Neural cell (in vitro differentiated cells): ENCODE results near the gene C1orf226. TPM values are rescaled to one million over a fixed set of nuclear protein-coding genes. Genes with fewer than 3 reads are reported as not detected.

ENCODE experiments used
- H2AFZ ChIP-seq: fragments of 200-600, 300-800 bp; sonication (generic), shearing (Covaris generic); 2 replicates; pipeline ENCODE4 v1.6.0; 2014; ENCODE audit warnings: low read depth, mild to moderate bottlenecking, antibody characterized with exemption, low read length, moderate library complexity
- H3F3A ChIP-seq: fragments of 200-600 bp; shearing (Covaris generic); 2 replicates; pipeline ENCODE4 v1.6.1; 2016; ENCODE audit warnings: mild to moderate bottlenecking, moderate library complexity, mixed read lengths, antibody characterized with exemption, low read length; ENCODE audit not compliant: insufficient read depth, poor library complexity, severe bottlenecking
- H3K27ac ChIP-seq: fragments of 200-600, 300-800 bp; sonication (generic), shearing (Covaris generic); 2 replicates; pipeline ENCODE4 v1.5.1; 2014; ENCODE audit warnings: mild to moderate bottlenecking, low read length, moderate library complexity
- H3K27me3 ChIP-seq: fragments of 300-800, 200-600 bp; sonication (generic), shearing (Covaris generic); 2 replicates; pipeline ENCODE4 v1.6.0; 2014; ENCODE audit warnings: mild to moderate bottlenecking, low read depth, low read length, moderate library complexity; ENCODE audit not compliant: insufficient read depth
- H3K36me3 ChIP-seq: fragments of 300-800, 200-600 bp; sonication (generic), shearing (Covaris generic); 2 replicates; pipeline ENCODE4 v1.5.1; 2014; ENCODE audit warnings: mild to moderate bottlenecking, antibody characterized with exemption, low read length, moderate library complexity; ENCODE audit not compliant: insufficient read depth
- H3K4me2 ChIP-seq: fragments of 300-800, 200-600 bp; sonication (generic), shearing (Covaris generic); 2 replicates; pipeline ENCODE4 v1.6.0; 2014; ENCODE audit warnings: mild to moderate bottlenecking, low read length
- H3K4me3 ChIP-seq: fragments of 300-800, 200-600 bp; sonication (generic), shearing (Covaris generic); 2 replicates; pipeline ENCODE4 v1.5.1; 2014; ENCODE audit warnings: mild to moderate bottlenecking, low read length, moderate library complexity
- H3K79me2 ChIP-seq: fragments of 200-600 bp; shearing (Covaris generic); replicated peaks from 2 replicates; pipeline ENCODE4 v1.6.0; 2014; ENCODE audit warnings: mild to moderate bottlenecking, low read length, moderate library complexity; ENCODE audit not compliant: insufficient read depth
- H3K9ac ChIP-seq: fragments of 300-800, 200-600 bp; sonication (generic), shearing (Covaris generic); 2 replicates; pipeline ENCODE4 v1.6.1; 2016; ENCODE audit warnings: mild to moderate bottlenecking, low read length, mixed read lengths
- H3K9me2 ChIP-seq: fragments of 200-600 bp; shearing (Covaris generic); 2 replicates; pipeline ENCODE4 v1.6.1; 2016; ENCODE audit warnings: mild to moderate bottlenecking, low read length, mixed read lengths; ENCODE audit not compliant: insufficient read depth
- H3K9me3 ChIP-seq: fragments of 200-600, 300-800 bp; sonication (generic), shearing (Covaris generic); 2 replicates; pipeline ENCODE4 v1.6.1; 2016; ENCODE audit warnings: mild to moderate bottlenecking, mixed run types, low read length, moderate library complexity, mixed read lengths
- H4K20me1 ChIP-seq: fragments of 200-600 bp; shearing (Covaris generic); 2 replicates; pipeline ENCODE4 v1.6.1; 2016; ENCODE audit warnings: mild to moderate bottlenecking, mixed run types; ENCODE audit not compliant: insufficient read depth
- EP300 ChIP-seq: fragments of 450-650 bp; conservative IDR thresholded peaks from 2 replicates; pipeline ENCODE4 v1.6.1; 2014; ENCODE audit warnings: antibody characterized with exemption, mild to moderate bottlenecking, moderate library complexity; ENCODE audit not compliant: poor library complexity, severe bottlenecking
- EZH2 ChIP-seq: fragments of 200-600, 300-800 bp; shearing (Covaris generic), sonication (generic); IDR thresholded peaks from 2 replicates; pipeline ENCODE4 v1.6.1; 2014; ENCODE audit warnings: antibody characterized with exemption, low read length, borderline replicate concordance, mild to moderate bottlenecking; ENCODE audit not compliant: insufficient read depth, poor library complexity, severe bottlenecking
- MXI1 ChIP-seq: fragments of 450-650 bp; conservative IDR thresholded peaks from 2 replicates; pipeline ENCODE4 v1.6.1; 2014; ENCODE audit warnings: antibody characterized with exemption, mild to moderate bottlenecking; ENCODE audit not compliant: poor library complexity, severe bottlenecking
- POLR2AphosphoS5 ChIP-seq: IDR thresholded peaks from 2 replicates; pipeline ENCODE4 v1.6.1; 2012
- RAD21 ChIP-seq: fragments of 450-650 bp; conservative IDR thresholded peaks from 2 replicates; pipeline ENCODE4 v1.6.1; 2014; ENCODE audit warnings: antibody characterized with exemption, mild to moderate bottlenecking, moderate library complexity
- SMC3 ChIP-seq: fragments of 450-650 bp; conservative IDR thresholded peaks from 2 replicates; pipeline ENCODE4 v1.6.1; 2014; ENCODE audit warnings: antibody characterized with exemption, mild to moderate bottlenecking, moderate library complexity; ENCODE audit not compliant: poor library complexity
- TAF1 ChIP-seq: IDR thresholded peaks from 2 replicates; pipeline ENCODE4 v1.6.1; 2012; ENCODE audit warnings: low read depth
- polyA plus RNA-seq: library from polyadenylated mRNA; depleted of rRNA; stranded (reverse); fragments of >200 nt; gene quantifications from 2 replicates; pipeline ENCODE4 v1.2.3, GENCODE V29; 2014
- TF ChIP-seq, protein P1 (sequence below): IDR thresholded peaks from 2 replicates; pipeline ENCODE4 v1.6.1; 2012; ENCODE audit warnings: borderline replicate concordance
- TF ChIP-seq, protein P2 (sequence below): fragments of 450-650 bp; IDR thresholded peaks from 2 replicates; pipeline ENCODE4 v1.5.1; 2014; ENCODE audit warnings: antibody characterized with exemption, mild to moderate bottlenecking, moderate library complexity; ENCODE audit not compliant: poor library complexity, severe bottlenecking

The C1orf226 gene
- polyA plus RNA-seq, 1 donor from 2014 or later, result 6.7 TPM

DNA sequence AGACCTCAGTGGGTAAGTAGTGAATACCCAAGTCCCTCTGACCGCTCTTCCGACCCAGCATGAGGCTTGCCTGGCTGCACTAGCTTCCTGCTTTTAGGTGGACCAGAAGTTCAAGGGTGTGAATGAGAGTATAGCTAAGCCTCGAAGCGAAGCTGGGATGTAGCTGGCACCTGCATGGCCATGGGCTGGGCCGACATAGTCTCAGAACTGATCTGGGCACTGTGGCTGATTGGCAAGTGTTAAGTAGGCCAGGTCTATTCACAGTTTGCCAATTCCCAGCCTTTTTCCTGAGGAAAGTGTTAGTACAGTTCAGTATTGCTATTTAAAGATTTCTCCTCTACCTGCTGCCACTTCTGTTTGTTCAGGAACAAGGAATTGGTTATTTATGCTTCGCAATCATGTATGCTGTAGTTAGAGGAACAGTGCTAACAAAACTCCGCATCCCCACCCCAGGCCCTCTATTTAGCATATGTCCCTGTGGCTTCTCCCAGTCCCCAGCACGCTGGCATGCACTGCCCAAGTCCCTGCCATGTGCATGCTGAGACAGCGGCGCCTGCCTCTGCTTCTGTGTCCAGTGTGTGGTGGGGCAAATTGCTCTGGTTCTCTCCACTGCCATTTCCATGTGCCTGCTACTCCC lies 21.2 kb upstream of the C1orf226 start:
- Histone ChIP-seq H3K9me2 (no peaks in the 10 kb centered on the region), H3K27ac (no peak overlapping the region), H3K79me2 (no peaks in the 10 kb centered on the region), H3K27me3 (no peaks in the 10 kb centered on the region), H3K4me2 (no peak overlapping the region), H3K36me3 (peaks cover 6% of the 10 kb centered on the region), H3K9ac (no peak overlapping the region), H2AFZ (no peak overlapping the region), H3K4me3 (no peak overlapping the region), H3F3A (no peaks in the 10 kb centered on the region), H3K9me3 (no peaks in the 10 kb centered on the region), H4K20me1 (no peaks in the 10 kb centered on the region)
- no peak for TF ChIP-seq TAF1
- no peak for TF ChIP-seq POLR2AphosphoS5
- TF ChIP-seq, protein P1, sequence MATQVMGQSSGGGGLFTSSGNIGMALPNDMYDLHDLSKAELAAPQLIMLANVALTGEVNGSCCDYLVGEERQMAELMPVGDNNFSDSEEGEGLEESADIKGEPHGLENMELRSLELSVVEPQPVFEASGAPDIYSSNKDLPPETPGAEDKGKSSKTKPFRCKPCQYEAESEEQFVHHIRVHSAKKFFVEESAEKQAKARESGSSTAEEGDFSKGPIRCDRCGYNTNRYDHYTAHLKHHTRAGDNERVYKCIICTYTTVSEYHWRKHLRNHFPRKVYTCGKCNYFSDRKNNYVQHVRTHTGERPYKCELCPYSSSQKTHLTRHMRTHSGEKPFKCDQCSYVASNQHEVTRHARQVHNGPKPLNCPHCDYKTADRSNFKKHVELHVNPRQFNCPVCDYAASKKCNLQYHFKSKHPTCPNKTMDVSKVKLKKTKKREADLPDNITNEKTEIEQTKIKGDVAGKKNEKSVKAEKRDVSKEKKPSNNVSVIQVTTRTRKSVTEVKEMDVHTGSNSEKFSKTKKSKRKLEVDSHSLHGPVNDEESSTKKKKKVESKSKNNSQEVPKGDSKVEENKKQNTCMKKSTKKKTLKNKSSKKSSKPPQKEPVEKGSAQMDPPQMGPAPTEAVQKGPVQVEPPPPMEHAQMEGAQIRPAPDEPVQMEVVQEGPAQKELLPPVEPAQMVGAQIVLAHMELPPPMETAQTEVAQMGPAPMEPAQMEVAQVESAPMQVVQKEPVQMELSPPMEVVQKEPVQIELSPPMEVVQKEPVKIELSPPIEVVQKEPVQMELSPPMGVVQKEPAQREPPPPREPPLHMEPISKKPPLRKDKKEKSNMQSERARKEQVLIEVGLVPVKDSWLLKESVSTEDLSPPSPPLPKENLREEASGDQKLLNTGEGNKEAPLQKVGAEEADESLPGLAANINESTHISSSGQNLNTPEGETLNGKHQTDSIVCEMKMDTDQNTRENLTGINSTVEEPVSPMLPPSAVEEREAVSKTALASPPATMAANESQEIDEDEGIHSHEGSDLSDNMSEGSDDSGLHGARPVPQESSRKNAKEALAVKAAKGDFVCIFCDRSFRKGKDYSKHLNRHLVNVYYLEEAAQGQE, result no peak
- TF ChIP-seq, protein P2, sequence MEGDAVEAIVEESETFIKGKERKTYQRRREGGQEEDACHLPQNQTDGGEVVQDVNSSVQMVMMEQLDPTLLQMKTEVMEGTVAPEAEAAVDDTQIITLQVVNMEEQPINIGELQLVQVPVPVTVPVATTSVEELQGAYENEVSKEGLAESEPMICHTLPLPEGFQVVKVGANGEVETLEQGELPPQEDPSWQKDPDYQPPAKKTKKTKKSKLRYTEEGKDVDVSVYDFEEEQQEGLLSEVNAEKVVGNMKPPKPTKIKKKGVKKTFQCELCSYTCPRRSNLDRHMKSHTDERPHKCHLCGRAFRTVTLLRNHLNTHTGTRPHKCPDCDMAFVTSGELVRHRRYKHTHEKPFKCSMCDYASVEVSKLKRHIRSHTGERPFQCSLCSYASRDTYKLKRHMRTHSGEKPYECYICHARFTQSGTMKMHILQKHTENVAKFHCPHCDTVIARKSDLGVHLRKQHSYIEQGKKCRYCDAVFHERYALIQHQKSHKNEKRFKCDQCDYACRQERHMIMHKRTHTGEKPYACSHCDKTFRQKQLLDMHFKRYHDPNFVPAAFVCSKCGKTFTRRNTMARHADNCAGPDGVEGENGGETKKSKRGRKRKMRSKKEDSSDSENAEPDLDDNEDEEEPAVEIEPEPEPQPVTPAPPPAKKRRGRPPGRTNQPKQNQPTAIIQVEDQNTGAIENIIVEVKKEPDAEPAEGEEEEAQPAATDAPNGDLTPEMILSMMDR, result no peak
- TF ChIP-seq RAD21, result no peak
- no peak for TF ChIP-seq EZH2
- TF ChIP-seq MXI1, result no peak
- no peak for TF ChIP-seq SMC3
- TF ChIP-seq EP300, result no peak

DNA sequence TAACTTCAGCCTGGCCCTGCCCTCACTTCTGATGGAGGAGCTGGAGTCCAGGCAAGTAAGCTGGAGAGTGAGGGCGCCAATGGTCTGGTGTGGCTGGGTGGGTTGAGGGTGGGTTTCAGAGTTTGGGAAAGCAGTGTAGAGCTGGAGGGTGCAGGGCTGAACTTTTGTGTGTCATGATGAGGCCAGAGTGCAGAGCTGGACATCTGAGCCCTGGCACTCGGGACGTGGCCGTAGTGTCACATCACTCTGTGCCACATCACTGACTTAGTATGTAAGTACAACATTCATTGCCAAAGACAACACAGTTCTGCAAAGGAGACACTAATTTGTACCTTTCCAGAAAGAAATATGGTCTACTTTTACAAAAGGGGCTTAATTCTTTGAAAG lies 20.7 kb upstream of the C1orf226 start:
- H4K20me1 ChIP-seq, result no peaks in the 10 kb centered on the region
- no peaks in the 10 kb centered on the region for H3K9me2 ChIP-seq
- no peaks in the 10 kb centered on the region for H3K27me3 ChIP-seq
- H3K79me2 ChIP-seq, result no peaks in the 10 kb centered on the region
- no peak overlapping the region for H3K4me2 ChIP-seq
- no peaks in the 10 kb centered on the region for H3F3A ChIP-seq
- H3K9ac ChIP-seq, result no peak overlapping the region
- H3K36me3 ChIP-seq, result peaks cover 6% of the 10 kb centered on the region
- no peaks in the 10 kb centered on the region for H3K9me3 ChIP-seq
- no peak overlapping the region for H2AFZ ChIP-seq
- H3K27ac ChIP-seq, result no peak overlapping the region
- TF ChIP-seq EP300 (no peak), TAF1 (no peak), RAD21 (no peak), MXI1 (no peak), SMC3 (no peak), EZH2 (no peak), POLR2AphosphoS5 (no peak)
- TF ChIP-seq, protein P2, result no peak
- TF ChIP-seq, protein P1, result no peak
- H3K4me3 ChIP-seq, result no peak overlapping the region
